ENCODE results near the gene TRRAP.
A peak's percentile ranks its signal among the peaks of the same experiment; 100 is the strongest.
"Not testable (repeated sequence)": the region's sequence is repeated elsewhere in the genome, so short reads cannot be mapped to it uniquely, and the experiment has no call there.

The TRRAP gene

DNA sequence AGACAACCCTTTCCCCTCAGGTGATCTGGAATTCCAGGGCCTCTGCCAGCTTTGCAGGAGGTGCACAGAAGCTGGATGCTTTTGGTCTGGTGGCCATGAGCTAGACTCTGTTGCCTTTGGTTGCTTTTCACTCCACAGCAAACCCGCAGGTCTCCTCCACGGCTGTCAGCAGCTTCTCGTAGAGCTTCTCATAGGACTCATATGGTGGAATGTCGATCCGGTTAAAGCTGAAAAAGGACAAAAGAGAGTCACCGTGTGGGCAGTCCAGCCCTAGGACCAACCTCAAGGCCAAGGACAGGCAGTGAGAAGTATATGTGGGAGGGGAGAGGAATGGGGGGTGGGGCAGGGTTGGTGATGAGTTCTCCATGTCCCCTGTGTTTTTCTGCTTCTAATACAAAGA, 152.1 kb downstream of the TRRAP start:
- no peak for DNase-seq (ENCODE audit: low spot score)

DNA sequence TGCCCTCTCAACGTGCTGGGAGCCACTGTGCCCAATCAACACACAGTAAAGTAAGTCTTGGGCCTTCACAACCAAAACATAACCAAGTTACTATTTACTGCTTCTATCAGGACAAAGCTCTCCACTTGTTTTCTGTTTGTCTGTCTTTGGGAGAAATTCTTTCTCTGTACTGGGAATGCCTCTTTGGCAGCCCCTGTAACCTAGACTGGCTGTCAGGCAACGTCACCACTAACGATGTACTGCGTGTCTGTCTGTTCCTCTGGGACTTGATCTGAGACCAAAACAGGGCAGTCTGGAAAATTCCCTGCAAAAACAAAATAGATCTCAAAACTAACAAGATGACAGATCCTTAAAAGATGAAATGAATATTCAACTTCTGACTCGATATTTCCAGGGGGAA, 152.6 kb downstream of the TRRAP start:
- DNase-seq (ENCODE audit: low spot score), result no peak

DNA sequence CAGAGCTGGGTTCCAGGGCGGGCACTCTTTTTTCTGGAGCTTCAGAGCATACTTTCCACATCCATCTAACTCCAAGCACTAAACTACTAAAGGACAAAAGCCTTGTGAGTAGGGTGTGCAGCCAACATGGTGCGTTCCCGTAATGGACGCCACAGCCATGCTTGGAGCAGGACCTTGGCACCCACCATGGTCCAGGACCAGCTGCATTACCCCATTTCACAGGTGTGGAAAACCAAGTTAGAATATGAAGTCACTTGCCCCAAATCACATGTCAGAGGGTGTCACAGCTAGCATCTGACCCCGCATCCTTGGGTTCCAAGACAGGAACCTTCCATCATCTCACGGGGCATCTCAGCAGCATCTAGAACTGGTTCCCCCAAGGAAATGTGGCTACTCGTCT, 153.2 kb downstream of the TRRAP start:
- DNase-seq (ENCODE audit: low spot score), result no peak

DNA sequence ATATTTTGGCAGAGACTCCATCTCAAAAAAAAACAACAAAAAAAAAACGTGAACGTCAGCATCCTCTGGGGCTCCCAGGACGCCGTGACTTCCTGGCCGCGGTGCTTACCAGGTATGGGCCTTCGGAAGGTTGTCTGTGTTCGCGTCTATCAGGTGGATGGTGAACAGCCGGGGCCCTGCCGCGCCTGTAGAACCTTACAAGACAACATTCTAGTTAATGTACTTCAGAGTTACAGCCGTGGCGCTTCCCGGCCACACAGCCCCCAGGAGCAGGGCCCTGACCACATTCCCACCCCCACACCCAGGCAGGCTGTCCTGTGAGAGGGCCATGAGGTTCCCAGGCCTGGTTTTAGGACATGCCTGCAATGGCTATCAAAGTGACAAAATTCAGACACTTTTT, 154.6 kb downstream of the TRRAP start:
- DNase-seq (ENCODE audit: low spot score), result no peak

DNA sequence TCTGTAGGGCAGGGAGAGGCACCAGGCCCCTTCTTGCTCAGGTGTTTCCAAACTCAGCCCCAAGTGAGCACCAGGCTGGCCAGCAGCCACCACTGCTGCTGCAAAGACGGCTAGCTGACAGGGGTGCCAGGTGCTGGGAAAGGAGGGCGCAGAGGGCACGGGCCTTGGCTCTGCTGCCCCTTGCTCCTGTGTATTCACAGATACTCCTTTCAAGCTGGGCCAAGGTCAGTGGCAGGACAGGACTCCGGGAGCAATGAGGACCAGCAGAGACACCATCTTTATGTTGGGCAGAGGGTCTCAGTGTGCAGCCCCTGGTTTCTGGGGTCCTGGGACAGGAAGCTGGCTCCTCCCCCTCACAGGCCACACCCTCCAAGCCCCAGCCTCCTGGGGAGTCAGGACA, 155.4 kb downstream of the TRRAP start:
- DNase-seq (ENCODE audit: low spot score), result no peak

DNA sequence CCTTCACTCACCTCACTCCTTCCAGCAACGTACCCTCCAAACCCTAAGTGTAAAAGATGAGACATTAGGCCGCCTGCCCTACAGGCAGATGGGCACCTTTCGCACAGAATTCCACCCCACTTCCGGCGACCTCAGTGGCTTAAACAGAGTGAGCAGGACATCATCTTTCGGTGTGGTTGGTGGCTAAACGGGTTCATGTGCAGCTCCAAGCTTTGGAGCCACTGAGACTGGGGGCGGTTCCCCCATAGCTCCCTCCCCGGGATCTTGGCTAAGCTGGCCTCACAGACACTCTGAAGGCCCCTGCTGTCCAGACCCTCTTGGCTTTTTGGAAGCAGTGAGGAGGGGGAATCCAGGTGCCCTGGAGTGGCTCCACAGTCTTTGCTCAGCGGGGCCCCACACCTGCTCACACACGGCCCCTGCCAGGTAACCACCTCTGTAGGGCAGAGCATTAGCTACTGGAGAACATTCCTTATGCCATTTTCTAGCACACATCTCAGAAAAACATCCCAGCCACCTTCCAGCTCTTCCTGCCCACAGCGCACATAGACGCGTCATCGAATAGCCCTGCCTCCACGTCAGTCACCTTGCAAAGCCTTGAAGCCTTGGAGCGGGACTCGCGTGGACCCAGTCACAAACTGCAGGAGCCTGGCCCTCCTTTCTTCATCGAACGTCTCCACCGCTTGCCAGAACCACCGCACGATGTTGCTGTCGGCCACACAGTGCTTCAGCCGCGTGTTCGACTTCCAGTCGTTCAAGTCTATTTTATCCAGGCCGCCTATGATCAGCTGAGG, 156.8 kb downstream of the TRRAP start:
- no peak for DNase-seq (ENCODE audit: low spot score)

DNA sequence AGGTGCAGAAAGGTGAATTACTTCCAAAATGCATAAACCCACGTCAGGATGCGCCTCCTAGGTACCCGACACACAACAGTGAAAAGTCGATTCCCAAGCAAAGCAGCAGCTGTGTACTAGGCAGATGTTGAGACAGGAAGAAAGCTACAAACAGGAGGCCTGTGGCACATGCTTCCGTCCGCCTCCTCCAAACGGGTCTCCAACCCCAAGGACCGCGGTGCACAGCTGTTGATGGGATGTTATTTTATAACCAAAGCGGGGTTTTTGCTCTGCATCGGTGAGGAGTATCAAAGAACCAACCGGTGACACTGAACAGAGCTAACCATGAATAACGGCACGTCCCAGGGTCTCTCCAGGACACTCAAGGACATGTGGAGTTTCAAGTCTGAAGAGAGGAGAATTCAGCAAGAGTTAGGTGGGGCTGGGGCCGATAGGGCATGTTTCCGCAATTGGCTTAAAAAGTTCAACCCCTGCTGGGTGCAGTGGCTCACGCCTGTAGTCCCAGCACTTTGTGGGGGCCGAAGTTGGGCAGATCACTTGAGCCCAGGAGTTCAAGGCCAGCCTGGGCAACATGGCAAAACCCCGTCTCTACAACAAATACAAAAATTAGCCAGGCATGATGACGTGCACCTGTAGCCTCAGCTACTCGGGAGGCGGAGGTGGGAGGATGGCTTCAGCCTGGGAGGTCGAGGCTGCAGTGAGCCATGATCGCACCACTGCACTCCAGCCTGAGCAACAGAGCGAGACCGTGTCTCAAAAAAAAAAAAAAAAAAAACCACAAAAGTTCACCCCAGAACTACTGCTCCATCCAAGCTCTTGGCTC, 157.6 kb downstream of the TRRAP start:
- no peak for DNase-seq (ENCODE audit: low spot score)

DNA sequence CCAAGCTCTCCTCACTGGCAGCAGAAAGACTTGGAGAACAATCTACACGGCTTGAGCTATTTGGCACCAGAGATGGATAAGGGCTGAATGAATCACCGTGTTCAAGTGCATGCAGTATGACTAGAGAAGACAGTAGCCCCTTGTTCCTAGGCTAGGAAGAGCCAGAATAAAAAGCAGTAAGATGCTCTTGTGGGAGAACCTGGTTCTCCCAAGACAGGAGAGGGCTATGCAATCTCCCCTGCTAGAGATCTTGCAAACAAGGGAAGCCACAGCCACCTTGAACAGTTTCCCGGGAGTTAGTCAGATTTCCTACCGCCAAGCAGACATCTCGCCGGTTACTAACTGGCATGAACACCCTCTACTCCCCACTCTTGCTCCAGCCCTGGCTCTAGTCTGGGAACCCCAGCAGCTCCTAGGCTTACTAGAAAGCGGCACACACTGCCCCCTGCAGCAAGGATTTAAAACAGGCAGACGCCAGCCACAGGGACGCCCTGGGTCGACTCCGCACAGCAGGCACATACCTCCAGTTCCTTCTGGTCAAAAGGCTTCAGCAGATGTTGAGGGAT, 158.3 kb downstream of the TRRAP start:
- no peak for DNase-seq (ENCODE audit: low spot score)

DNA sequence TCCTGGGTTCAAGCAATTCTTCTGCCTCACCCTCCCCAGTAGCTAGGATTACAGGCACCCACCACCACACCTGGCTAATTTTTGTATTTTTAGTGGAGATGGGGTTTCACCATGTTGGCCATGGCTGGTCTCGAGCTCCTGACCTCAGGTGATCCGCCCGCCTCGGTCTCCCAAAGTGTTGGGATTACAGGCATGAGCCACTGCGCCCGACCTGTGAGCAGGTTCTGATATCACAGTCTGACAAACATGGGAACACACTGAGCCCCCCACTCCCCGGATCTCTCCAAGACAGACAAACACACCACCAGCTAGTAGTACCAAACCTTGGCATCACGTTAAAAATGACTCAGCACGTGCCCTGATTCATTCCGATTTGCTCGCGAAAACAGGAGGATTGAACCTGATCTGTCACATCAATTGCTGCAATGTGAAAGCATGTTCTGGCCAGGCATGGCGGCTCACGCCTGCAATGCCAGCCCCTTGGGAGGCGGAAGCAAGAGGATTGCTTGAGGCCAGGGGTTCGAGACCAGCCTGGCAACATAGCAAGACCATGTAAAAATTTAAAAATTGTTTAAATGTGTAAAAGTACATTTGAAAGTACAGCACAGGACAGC, 159.1 kb downstream of the TRRAP start:
- DNase-seq (ENCODE audit: low spot score), result no peak

DNA sequence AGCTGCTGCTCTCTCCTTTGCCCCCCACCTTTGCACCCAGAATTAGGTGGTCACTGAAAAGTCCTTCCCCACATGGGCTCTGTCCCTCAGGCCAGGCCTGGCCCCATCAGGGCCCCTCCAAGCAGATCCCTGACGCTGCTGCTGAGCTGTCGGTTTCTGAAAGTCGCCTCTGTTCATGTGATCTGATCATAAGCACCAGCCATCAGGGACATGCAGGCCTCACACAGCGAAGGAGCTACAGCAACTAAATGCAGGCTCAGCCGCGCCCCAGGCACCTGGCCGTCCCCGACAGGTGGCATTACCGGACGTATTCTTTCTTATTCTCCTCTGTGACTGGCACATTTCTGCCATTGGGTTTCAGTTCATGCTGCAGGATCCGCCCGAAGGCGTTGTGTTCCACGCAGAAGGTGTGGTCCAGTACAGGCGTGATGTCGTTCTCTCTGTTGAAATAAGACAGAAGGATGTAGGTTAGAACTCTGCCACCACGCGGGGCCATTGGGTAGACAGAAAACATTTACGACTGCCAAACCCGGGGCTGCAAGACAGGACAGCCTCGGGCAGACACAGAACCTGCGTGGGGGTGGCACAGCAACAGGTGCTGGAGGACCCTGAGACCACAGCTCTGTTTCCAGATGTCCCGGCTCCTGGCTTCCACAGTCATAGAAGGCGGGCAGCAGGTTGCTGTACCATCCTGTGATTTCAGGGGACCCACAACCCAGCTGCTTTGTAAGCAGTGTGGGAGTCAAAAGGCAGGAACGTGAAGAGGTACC, 159.9 kb downstream of the TRRAP start:
- no peak for DNase-seq (ENCODE audit: low spot score)

DNA sequence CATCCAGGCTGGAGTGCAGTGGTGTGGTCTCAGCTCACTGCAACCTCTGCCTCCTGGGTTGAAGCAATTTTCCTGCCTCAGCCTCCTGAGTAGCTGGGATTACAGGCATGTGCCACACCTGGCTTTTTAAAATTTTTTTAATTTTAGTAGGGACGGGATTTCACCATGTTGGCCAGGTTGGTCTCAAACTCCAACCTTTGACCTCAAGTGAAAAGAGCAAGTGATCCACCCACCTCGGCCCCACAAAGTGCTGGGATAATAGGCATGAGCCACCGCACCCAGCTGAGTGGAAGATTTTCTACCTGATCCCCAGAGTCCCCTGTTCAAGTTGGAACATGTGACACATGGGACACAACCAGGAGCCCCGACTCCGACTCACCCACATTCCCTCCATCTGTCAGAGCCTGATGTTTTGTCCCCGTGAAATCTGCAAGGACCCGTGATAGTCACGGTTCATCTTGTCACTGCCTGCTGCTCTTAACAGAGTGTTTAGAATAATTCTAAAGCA, 161.1 kb downstream of the TRRAP start:
- DNase-seq (ENCODE audit: low spot score), result no peak

DNA sequence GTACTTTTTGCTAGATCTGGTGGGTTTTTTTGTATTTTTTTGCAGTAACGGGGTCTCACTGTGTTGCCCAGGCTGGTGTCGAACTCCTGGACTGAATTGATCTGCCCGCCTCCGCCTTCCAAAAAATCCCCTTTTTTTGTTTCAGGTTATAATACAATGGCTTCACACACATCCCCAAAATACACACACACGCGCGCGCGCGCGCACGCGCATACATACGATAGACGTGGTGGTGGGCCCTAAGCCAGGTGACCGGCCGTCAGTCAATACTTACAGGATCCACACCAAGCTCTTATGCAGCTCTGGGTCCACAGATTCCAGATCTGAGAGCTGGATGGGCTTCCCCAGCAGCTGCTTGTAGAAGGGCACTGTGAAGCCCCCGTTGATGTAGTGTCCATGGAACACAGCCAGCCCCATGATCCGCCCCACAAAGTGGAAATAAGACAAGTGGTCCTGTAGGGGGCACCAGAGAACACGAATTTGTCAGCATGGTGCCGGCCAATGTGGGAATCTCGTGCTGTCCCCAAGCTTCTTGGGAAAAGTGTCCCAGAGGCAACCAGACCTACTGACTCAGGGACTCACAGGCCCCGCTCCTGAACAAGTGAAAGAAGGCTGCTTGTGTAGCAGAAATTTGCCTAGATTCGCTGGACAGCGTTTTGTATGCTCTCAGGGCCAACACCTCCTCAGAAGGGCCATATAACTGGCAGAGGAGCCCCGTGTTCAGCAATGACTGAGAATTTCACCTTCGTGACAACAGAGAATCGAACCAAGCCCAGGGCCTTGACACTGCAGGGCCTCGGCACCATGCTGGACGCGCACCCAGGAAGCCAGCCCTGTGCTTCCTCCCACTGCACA, 162.0 kb downstream of the TRRAP start:
- peak; percentile 75 for DNase-seq (ENCODE audit: low spot score)

DNA sequence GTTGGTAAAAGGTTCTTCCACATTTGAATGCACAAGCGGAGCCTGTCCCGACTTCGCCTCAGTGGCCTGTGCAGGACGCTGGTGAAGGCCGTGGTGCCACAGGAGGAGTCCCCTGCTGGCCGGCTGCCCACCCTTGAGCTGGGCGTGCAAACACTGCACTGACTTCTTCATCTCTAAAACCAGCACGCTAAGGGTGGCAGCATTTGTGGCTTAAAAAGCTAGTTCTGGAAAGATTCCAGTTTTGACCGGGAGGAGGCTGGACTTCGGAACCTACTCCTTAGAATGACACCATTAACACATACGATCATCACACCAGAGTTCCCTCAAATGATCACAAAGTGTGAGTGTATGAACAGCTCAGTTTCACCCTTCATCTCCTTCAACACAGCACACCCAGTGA, 163.2 kb downstream of the TRRAP start:
- DNase-seq (ENCODE audit: low spot score), result no peak

DNA sequence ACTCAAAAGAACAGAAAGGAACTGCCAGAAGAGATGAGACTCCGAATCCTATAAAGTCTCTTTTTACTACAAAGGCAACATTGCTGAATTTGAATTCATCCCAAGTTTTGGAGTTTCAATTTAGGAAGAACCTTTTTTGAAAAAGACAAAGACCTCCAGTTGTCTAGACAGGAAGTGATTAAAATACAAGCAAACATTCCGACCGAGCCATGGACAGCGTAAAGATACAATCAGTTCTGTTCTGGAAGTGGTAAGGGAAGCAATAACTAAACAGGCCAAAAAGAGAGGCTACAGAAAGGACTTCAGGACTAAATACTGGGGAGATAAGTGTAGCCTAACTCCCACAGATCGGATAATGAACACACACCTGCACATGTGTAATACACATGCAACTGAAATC, 164.6 kb downstream of the TRRAP start:
- no peak for DNase-seq (ENCODE audit: low spot score)

DNA sequence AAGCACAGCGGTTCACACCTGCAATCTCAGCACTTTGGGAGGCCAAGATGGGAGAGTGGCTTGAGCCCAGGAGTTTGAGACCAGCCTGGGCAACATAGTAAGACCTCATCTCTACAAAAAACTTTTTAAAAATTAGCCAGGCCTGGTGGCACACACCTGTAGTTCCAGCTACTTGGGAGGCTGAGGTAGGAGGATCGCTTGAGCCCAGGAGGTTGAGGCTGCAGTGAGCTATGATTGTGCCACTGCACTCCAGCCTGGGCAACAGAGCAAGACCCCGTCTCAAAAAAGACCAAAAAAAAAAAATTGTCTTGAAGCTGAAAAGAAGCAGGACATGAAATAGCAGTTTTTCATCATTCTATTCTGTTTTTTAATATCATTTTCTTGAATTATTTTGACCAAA, 166.5 kb downstream of the TRRAP start:
- not testable (repeated sequence) for DNase-seq (ENCODE audit: low spot score)

DNA sequence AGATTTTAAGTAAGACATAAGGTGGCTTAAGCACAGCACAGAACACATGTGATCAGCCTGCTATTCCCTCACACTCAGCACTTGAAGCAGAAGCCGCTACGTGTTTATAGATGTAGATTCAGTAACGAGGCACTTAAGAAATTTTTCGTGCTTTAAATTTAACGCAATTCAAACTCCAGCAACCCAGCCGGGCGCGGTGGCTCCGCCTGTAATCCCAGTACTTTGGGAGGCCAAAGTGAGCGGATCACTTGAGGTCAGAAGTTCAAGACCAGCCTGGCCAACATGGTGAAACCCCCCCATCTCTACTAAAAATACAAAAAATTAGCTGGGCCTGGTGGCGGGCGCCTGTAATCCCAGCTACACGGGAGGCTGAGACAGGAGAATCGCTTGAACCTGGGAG, 167.9 kb downstream of the TRRAP start:
- not testable (repeated sequence) for DNase-seq (ENCODE audit: low spot score)

DNA sequence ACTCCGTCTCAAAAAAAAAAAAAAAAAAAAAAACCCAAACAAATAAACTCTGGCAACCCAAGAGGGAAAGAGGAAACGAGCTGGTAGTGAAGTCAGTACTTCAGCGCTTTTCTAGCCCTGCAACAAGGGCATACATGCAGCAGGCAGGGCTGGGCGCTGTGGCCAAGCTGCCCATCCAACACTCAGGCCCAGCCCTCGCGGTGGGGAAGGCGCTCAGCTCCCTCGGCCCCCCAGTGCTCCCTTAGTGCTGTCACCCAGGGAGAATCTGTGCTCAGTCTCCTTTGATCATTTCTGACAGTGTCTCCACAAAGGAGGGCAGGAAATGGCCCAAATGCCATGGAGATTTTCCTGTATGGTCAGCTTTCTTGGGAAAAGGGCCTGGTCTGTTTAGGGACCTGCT, 168.4 kb downstream of the TRRAP start:
- DNase-seq (ENCODE audit: low spot score), result no peak

DNA sequence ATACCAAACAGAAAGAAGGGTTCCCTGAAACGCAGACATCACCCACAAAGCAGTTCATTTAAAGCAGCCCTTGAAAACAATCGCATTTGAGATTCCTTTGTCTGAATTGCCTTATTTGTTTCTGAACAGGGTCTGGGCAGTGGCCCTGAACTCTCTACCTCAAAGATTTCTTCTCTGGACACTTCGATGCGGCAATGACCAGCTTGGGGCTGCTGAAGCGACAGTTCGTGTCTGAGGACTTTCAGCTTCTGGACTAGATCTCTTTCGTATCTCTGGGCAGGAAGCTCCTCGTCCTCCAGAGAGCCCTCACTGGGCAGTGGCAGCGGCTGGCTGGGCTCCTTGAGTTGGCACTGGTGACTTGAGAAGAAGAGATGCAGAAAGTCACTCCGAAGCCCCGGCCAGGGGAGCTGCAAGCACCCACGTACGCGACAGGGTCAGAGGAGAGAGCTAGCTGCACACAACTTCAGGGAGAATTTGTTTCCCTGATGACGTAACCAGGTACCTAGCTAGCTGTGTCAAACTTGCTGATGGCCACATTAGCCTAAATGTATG, 169.3 kb downstream of the TRRAP start:
- DNase-seq (ENCODE audit: low spot score), result no peak

DNA sequence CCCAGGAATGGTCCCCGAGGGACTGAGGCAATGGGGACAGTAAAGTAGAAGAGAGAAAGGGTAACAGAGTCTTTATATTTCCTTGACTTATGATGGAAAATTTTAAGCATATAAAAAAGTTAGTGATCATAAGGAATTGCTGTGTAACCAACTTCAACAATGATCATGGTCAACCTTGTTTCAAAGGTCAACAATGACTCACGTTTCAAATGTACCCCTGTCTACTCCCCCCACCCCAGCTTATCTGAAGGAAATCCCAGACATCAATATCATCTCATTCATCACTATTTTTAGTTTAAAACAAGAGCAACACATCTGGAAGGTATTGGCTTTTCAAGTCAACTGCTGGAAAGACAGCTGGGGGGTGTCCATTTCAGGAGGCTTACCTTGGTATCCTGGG, 172.6 kb downstream of the TRRAP start:
- DNase-seq (ENCODE audit: low spot score), result no peak

DNA sequence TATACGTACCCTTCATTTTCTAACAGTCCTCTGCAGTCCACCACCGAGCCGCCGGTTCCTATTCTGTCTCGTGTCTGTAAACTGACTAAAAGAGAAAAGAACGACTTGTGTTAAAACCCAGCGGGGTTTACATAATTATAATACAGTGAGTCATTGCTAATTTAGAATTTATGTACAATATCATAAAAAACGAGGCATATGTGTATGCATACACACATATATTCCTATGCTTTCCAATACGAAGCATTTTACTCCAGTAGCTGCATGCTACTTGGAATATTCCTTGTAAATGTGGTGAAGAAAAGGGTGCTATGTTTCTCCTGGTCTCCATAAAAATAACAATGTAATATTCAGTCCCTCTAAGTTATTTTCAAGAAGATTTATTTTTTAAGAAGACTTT, 176.4 kb downstream of the TRRAP start:
- no peak for DNase-seq (ENCODE audit: low spot score)
